SU-DHL-6 (cell line): ENCODE results near the gene PHACTR3.

Experiments used
- CTCF ChIP-seq: fragments of 200-600 bp; sonication (generic); IDR thresholded peaks from one replicate; pipeline ENCODE4 v1.5.1; 2017; ENCODE audit warnings: antibody characterized with exemption, mild to moderate bottlenecking, low read length, moderate library complexity; ENCODE audit not compliant: insufficient read depth, poor library complexity, severe bottlenecking
- EZH2phosphoT487 ChIP-seq: fragments of 200-600 bp; sonication (generic), shearing (Covaris generic); conservative IDR thresholded peaks from 2 replicates; pipeline ENCODE4 v1.6.1; 2018; ENCODE audit warnings: mild to moderate bottlenecking, antibody characterized with exemption, low read length, moderate library complexity, mixed read lengths

- TF ChIP-seq CTCF = no peak
- TF ChIP-seq EZH2phosphoT487 = no peak
Observed at GRCh38 chr20:59604741-59605600, 631 bp downstream of the PHACTR3 start.
